ENCODE measurements around the gene ATF7IP2. TPM values are rescaled to one million over a fixed set of nuclear protein-coding genes. Genes with fewer than 3 reads are reported as not detected.

ATF7IP2 gene
- total RNA-seq, 1 donor from 2014 or later: 15.3 TPM

- Mint-ChIP-seq H3K27me3 (ENCODE audit: unreplicated experiment) (no peaks in the 10 kb centered on the region), H3K9me3 (ENCODE audit: unreplicated experiment) (no peaks in the 10 kb centered on the region), H3K27ac (ENCODE audit: unreplicated experiment) (no peak overlapping the region), H3K4me1 (ENCODE audit: unreplicated experiment) (no peaks in the 10 kb centered on the region), H3K36me3 (ENCODE audit: low read depth, unreplicated experiment) (no peaks in the 10 kb centered on the region), H3K4me3 (ENCODE audit: unreplicated experiment) (no peak overlapping the region)
- TF ChIP-seq CTCF (IDR thresholded peaks at IDR 0.05; ENCODE audit: unreplicated experiment): no peak
- no peak for DNase-seq (ENCODE audit: low spot score)
These were observed 15.7 kb upstream of the ATF7IP2 start for GRCh38 chr16:10370096-10370726.

GRCh38 chr16:10371592-10371991, 14.3 kb upstream of the ATF7IP2 start:
- no peaks in the 10 kb centered on the region for H3K4me1 Mint-ChIP-seq (ENCODE audit: unreplicated experiment)
- no peak for TF ChIP-seq CTCF (IDR thresholded peaks at IDR 0.05; ENCODE audit: unreplicated experiment)
- no peaks in the 10 kb centered on the region for H3K27me3 Mint-ChIP-seq (ENCODE audit: unreplicated experiment)
- H3K27ac Mint-ChIP-seq (ENCODE audit: unreplicated experiment): no peak overlapping the region
- H3K9me3 Mint-ChIP-seq (ENCODE audit: unreplicated experiment): no peaks in the 10 kb centered on the region
- no peaks in the 10 kb centered on the region for H3K36me3 Mint-ChIP-seq (ENCODE audit: low read depth, unreplicated experiment)
- no peak for DNase-seq (ENCODE audit: low spot score)
- H3K4me3 Mint-ChIP-seq (ENCODE audit: unreplicated experiment): no peak overlapping the region

- Mint-ChIP-seq H3K4me1 (ENCODE audit: unreplicated experiment) (no peaks in the 10 kb centered on the region), H3K9me3 (ENCODE audit: unreplicated experiment) (no peaks in the 10 kb centered on the region), H3K27me3 (ENCODE audit: unreplicated experiment) (no peaks in the 10 kb centered on the region), H3K36me3 (ENCODE audit: low read depth, unreplicated experiment) (no peaks in the 10 kb centered on the region), H3K4me3 (ENCODE audit: unreplicated experiment) (no peak overlapping the region), H3K27ac (ENCODE audit: unreplicated experiment) (no peak overlapping the region)
- no peak for DNase-seq (ENCODE audit: low spot score)
- no peak for TF ChIP-seq CTCF (IDR thresholded peaks at IDR 0.05; ENCODE audit: unreplicated experiment)
These were observed 12.3 kb upstream of the ATF7IP2 start for GRCh38 chr16:10373556-10373955.

GRCh38 chr16:10376229-10376628, 9.6 kb upstream of the ATF7IP2 start:
- no peak for TF ChIP-seq CTCF (IDR thresholded peaks at IDR 0.05; ENCODE audit: unreplicated experiment)
- Mint-ChIP-seq H3K4me3 (ENCODE audit: unreplicated experiment) (no peak overlapping the region), H3K4me1 (ENCODE audit: unreplicated experiment) (no peaks in the 10 kb centered on the region), H3K9me3 (ENCODE audit: unreplicated experiment) (no peaks in the 10 kb centered on the region), H3K36me3 (ENCODE audit: low read depth, unreplicated experiment) (no peaks in the 10 kb centered on the region), H3K27ac (ENCODE audit: unreplicated experiment) (no peak overlapping the region), H3K27me3 (ENCODE audit: unreplicated experiment) (no peaks in the 10 kb centered on the region)
- no peak for DNase-seq (ENCODE audit: low spot score)

GRCh38 chr16:10383626-10384025, 2.2 kb upstream of the ATF7IP2 start:
- Mint-ChIP-seq H3K27ac (ENCODE audit: unreplicated experiment) (no peak overlapping the region), H3K36me3 (ENCODE audit: low read depth, unreplicated experiment) (peaks cover 7% of the 10 kb centered on the region), H3K27me3 (ENCODE audit: unreplicated experiment) (peaks cover 4% of the 10 kb centered on the region), H3K4me3 (ENCODE audit: unreplicated experiment) (no peak overlapping the region), H3K4me1 (ENCODE audit: unreplicated experiment) (peaks cover 8% of the 10 kb centered on the region), H3K9me3 (ENCODE audit: unreplicated experiment) (no peaks in the 10 kb centered on the region)
- no peak for TF ChIP-seq CTCF (IDR thresholded peaks at IDR 0.05; ENCODE audit: unreplicated experiment)
- no peak for DNase-seq (ENCODE audit: low spot score)
